ENCODE data around the gene EML2. TPM values are rescaled to one million over a fixed set of nuclear protein-coding genes. Genes with fewer than 3 reads are reported as not detected.

The EML2 gene
- total RNA-seq, 1 experiment from 2014 or later: 33.9 TPM

GRCh38 chr19:45589768-45590167, 49.4 kb downstream of the EML2 start:
- H3K4me1 Mint-ChIP-seq (ENCODE audit: low read depth, unreplicated experiment): peaks cover 7% of the 10 kb centered on the region
- DNase-seq: no peak
- no peak overlapping the region for H3K4me3 Mint-ChIP-seq (ENCODE audit: unreplicated experiment)
- peaks cover 10% of the 10 kb centered on the region for H3K36me3 Mint-ChIP-seq (ENCODE audit: insufficient read depth, unreplicated experiment)
- Histone ChIP-seq H3K4me1 (peaks cover 4% of the 10 kb centered on the region), H3K27me3 (replicated peaks; ENCODE audit: control insufficient read depth, insufficient read depth, low read length) (no peaks in the 10 kb centered on the region), H3K36me3 (ENCODE audit: control insufficient read depth, insufficient read depth, low read length) (no peaks in the 10 kb centered on the region), H3K9me3 (no peaks in the 10 kb centered on the region), H3K4me3 (ENCODE audit: low read depth, low read length) (no peak overlapping the region)
- intact Hi-C loops (cut with micrococcal nuclease; ENCODE audit: unreplicated experiment): no loop called here
- H3K27me3 Mint-ChIP-seq (ENCODE audit: insufficient read depth, unreplicated experiment): peaks cover 13% of the 10 kb centered on the region
- ChIA-PET POLR2A (no interaction called here), CTCF (interaction anchor here (0.6 kb wide), 1 partner anchor 86 kb away, joined by 4 read pairs; no protein-coding TSS in a partner anchor)
- BruUV-seq (replicated peaks): no TSS peak
- H3K9me3 Mint-ChIP-seq (ENCODE audit: unreplicated experiment): no peaks in the 10 kb centered on the region
- no peak for TF ChIP-seq CTCF (IDR thresholded peaks at IDR 0.05; ENCODE audit: insufficient read depth in 1 of 2, low read depth in 1 of 2, low read length in 1 of 2, severe bottlenecking in 1 of 2, unreplicated experiment in 1 of 2)
- no peak overlapping the region for H3K27ac Mint-ChIP-seq (ENCODE audit: unreplicated experiment)

- Histone ChIP-seq H3K4me3 (ENCODE audit: low read depth, low read length) (no peak overlapping the region), H3K27me3 (replicated peaks; ENCODE audit: control insufficient read depth, insufficient read depth, low read length) (no peaks in the 10 kb centered on the region), H3K36me3 (ENCODE audit: control insufficient read depth, insufficient read depth, low read length) (no peaks in the 10 kb centered on the region), H3K4me1 (peaks cover 13% of the 10 kb centered on the region), H3K9me3 (peaks cover 4% of the 10 kb centered on the region; the same call in 1 of the 2 replicates)
- Mint-ChIP-seq H3K36me3 (ENCODE audit: insufficient read depth, unreplicated experiment) (peaks cover 25% of the 10 kb centered on the region), H3K4me3 (ENCODE audit: unreplicated experiment) (no peak overlapping the region), H3K4me1 (ENCODE audit: low read depth, unreplicated experiment) (peaks cover 9% of the 10 kb centered on the region), H3K27ac (ENCODE audit: unreplicated experiment) (no peak overlapping the region), H3K27me3 (ENCODE audit: insufficient read depth, unreplicated experiment) (peaks cover 13% of the 10 kb centered on the region), H3K9me3 (ENCODE audit: unreplicated experiment) (no peaks in the 10 kb centered on the region)
- intact Hi-C loops (cut with micrococcal nuclease; ENCODE audit: unreplicated experiment): no loop called here
- ChIA-PET POLR2A (no interaction called here), CTCF (interaction anchor here (0.6 to 1.0 kb wide), 2 partner anchors 51 to 54 kb away, joined by 3 to 4 read pairs; partner anchors contain the start of gene EML2)
- TF ChIP-seq CTCF (IDR thresholded peaks at IDR 0.05; ENCODE audit: insufficient read depth in 1 of 2, low read depth in 1 of 2, low read length in 1 of 2, severe bottlenecking in 1 of 2, unreplicated experiment in 1 of 2): no peak
- no peak for DNase-seq
- BruUV-seq (replicated peaks): no TSS peak
Measured at GRCh38 chr19:45587873-45588272, 51.3 kb downstream of the EML2 start.

GRCh38 chr19:45585158-45585577, 54.0 kb downstream of the EML2 start:
- TF ChIP-seq CTCF (IDR thresholded peaks at IDR 0.05; ENCODE audit: insufficient read depth in 1 of 2, low read depth in 1 of 2, low read length in 1 of 2, severe bottlenecking in 1 of 2, unreplicated experiment in 1 of 2): no peak
- Histone ChIP-seq H3K36me3 (ENCODE audit: control insufficient read depth, insufficient read depth, low read length) (no peaks in the 10 kb centered on the region), H3K27me3 (replicated peaks; ENCODE audit: control insufficient read depth, insufficient read depth, low read length) (no peaks in the 10 kb centered on the region), H3K4me3 (ENCODE audit: low read depth, low read length) (peak overlapping the region; percentile 91), H3K9me3 (peaks cover 4% of the 10 kb centered on the region; the same call in 1 of the 2 replicates), H3K4me1 (peaks cover 9% of the 10 kb centered on the region)
- POLR2A ChIA-PET: interaction anchor here (1.4 to 1.9 kb wide), 3 partner anchors 56 to 107 kb away, joined by 8 to 11 read pairs (median 9); partner anchors contain the start of genes QPCTL and SNRPD2
- BruUV-seq (replicated peaks): no TSS peak
- H3K27me3 Mint-ChIP-seq (ENCODE audit: insufficient read depth, unreplicated experiment): peaks cover 7% of the 10 kb centered on the region
- CTCF ChIA-PET: interaction anchor here (1.4 to 2.4 kb wide), 3 partner anchors 14 to 57 kb away, joined by 5 to 33 read pairs (median 7); no protein-coding TSS in a partner anchor
- peaks cover 10% of the 10 kb centered on the region for H3K4me1 Mint-ChIP-seq (ENCODE audit: low read depth, unreplicated experiment)
- no peak for DNase-seq
- H3K36me3 Mint-ChIP-seq (ENCODE audit: insufficient read depth, unreplicated experiment): peaks cover 25% of the 10 kb centered on the region
- intact Hi-C loops (cut with micrococcal nuclease; ENCODE audit: unreplicated experiment): loop anchor here (2.0 kb wide), 1 partner anchor 108 kb away; the partner anchor contains the start of gene QPCTL
- peak overlapping the region; percentile 89 for H3K4me3 Mint-ChIP-seq (ENCODE audit: unreplicated experiment)
- H3K27ac Mint-ChIP-seq (ENCODE audit: unreplicated experiment): peak overlapping the region; percentile 96
- no peaks in the 10 kb centered on the region for H3K9me3 Mint-ChIP-seq (ENCODE audit: unreplicated experiment)
